CD4-positive, alpha-beta T cell treated with Interleukin-6 for 4 hours (primary cell): ENCODE measurements around the gene APBA2.
"Not testable (repeated sequence)": the region's sequence is repeated elsewhere in the genome, so short reads cannot be mapped to it uniquely, and the experiment has no call there.

Experiments used
- DNase-seq: peaks from one replicate; pipeline ENCODE4 v3.0.0-alpha.2; 2020; ENCODE audit warnings: mixed read lengths

The APBA2 gene

DNA sequence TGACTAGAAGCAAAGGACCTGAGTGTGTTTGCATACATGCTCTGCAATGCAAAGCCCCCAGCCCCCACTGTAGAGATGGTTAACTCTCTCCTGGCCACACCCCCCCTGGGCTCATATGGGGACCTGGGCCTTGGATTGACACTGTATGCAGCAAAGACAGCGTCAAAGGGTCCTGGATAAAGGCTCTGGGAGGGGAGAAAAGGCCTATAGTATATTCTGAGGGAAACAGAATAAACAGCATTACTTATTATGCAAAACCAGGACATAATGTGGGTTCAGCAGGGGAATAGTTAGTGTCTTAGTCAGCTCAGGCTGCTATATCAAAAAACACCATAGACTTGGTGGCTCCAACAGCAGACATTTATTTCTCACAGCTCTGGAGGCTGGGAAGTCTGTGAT is 158.7 kb downstream of the APBA2 start:
- no peak for DNase-seq

DNA sequence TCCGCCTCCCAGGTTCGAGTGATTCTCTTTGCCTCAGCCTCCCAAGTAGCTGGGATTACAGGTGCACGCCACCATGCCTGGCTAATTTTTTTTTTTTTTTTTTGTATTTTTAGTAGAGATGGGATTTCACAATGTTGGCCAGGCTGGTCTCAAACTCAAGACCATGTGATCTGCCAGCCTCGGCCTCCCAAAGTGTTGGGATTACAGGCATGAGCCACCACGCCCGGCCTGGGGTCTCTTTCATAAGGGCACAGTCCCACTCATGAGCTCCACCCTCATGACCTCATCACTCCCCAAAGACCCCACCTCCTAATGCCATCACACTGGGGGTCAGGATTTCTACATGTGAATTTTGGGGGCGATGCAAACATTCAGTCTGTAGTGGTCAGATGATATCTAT is 159.4 kb downstream of the APBA2 start:
- DNase-seq: not testable (repeated sequence)

GRCh38 chr15:29045717-29046116 is 159.9 kb downstream of the APBA2 start:
- DNase-seq: no peak

- DNase-seq: no peak
Measured at GRCh38 chr15:29046281-29046810, 160.6 kb downstream of the APBA2 start.

GRCh38 chr15:29046977-29047376 is 161.2 kb downstream of the APBA2 start:
- DNase-seq: no peak

DNA sequence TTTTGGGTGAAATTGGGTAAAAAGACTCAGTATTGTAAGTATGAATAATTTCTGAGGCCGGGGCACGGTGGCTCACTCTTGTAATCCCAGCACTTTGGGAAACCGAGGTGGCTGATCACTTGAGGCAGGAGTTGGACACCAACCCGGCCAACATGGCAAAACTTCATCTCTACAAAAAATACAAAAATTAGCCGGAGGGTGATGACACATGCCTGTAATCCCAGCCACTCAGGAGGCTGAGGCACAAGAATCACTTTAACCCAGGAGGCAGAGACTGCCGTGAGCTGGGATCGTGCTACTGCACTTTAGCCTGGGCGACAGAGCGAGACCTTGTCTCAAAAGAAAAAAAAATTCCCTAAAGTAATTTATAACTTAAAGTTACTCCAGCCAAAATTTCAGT is 162.2 kb downstream of the APBA2 start:
- no peak for DNase-seq

DNA sequence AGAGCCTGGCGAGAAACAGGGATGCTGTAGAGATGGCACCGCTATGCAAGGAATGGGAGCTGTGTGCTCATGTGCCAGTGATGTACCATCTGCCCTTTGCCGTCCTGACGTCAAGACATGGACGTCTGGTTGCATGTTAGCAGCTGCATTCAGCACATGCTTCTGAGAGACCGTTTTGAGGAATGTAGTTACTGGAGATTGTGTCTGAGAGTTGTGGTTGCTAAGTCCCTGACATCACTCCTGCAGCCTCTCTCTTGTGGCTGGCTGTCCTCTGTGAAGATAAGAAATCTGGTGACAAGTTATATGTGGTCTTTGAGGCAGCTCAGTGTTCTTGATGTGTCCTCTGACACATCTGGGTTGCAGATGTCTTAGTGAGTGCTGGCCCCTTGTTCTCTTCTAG is 165.1 kb downstream of the APBA2 start:
- no peak for DNase-seq

DNA sequence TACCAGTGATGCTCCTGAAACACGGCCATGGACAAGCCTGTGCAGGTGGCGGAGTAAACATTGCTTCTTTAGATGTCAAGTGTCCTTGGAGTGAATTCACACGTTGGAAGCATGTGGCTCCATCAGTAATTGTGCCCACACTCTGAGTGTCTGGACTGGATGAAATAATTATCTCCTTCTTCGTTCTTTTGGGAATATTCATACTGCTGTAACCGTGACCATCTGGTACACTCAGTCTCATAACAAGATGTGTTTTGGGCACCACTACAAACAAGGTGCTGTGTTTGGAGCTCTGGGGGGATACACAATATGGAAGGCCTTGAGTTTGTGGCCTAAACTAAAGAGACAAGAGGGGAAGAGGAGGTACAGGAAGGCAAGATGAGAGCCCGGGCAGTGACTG is 165.6 kb downstream of the APBA2 start:
- no peak for DNase-seq

DNA sequence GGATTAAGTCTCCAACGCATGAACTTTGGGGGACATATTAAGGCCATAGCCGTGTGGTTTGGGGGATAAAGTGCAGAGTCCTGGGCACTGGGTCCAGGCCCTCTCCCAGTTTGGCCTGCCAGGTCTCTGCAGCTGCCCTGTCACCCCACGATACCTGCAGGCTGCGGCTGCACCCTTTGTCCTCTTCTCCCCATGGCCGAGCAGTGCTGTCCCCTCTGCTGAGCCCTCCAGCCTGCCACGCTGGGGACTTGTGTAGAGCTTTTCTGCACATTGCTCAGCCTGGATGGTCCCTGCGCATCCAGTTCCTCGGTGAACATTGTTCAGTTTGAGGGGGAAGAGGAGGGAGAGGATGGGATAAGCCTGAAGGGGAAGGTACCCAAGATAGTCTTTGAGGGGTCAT is 167.2 kb downstream of the APBA2 start:
- DNase-seq: no peak

- DNase-seq: no peak
Measured at GRCh38 chr15:29053661-29054131, 167.9 kb downstream of the APBA2 start.

- DNase-seq: no peak
Measured at GRCh38 chr15:29054171-29055045, 168.6 kb downstream of the APBA2 start.

GRCh38 chr15:29055876-29056275 is 170.1 kb downstream of the APBA2 start:
- no peak for DNase-seq

- no peak for DNase-seq
Measured at GRCh38 chr15:29056839-29057450, 171.2 kb downstream of the APBA2 start.

GRCh38 chr15:29057856-29058255 is 172.1 kb downstream of the APBA2 start:
- DNase-seq: no peak

GRCh38 chr15:29058903-29059539 is 173.2 kb downstream of the APBA2 start:
- no peak for DNase-seq

DNA sequence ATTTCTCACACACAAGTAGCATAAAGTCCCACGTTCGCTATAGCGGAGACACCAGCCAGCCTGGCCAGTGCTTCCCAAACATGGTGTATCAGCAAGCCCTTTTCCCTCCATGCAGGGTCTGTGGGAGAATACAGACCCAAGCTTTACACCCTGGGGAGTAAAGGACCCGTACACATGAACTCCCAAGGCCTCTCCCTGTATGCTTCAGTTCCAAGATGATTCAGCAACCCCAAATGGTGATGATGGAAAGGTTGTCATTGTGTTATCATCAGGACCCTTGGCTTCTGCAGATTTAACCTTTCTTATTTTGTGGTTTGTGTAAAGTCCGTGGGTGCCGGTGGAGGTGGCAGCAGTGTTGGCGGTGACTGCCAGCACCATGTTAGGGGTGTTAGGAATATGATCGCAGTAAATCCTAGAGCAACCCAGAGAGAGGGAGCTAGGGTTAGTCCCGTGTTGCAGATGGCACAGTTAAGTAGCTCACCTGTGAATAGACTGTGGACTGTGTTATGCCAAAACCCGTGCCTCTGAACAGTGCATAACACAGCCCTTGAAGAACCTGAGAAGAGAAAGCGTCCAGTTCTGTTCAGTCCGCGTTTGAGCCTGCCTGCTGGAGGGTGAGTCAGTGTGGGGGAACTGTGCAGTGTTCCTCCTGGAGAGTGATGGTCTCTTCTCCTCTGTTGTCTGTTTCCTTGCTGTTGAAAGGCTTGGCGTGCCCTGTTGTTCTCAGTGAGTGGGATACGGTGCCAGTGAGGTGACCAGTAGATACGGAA is 174.3 kb downstream of the APBA2 start:
- no peak for DNase-seq

DNA sequence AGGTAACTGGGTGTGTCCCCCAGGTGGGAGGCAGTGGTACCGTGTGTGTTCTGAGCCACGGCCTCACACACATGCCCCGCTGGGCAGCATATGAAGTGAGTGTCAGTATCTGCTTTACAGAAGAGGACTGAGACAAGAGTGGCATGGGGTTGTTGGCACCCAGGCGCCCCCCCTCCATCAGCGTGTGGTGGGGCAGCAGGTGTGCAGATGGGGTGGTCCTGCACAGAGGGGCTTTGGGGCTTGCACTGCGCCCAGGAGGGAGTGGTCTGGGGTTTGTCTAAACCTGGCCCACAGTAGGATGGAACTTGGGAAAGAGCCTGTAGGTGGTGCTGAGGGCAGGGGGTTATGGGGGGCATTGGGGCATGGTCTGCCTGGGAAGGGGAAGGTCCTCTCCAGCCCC is 176.0 kb downstream of the APBA2 start:
- no peak for DNase-seq

- no peak for DNase-seq
Measured at GRCh38 chr15:29062179-29062591, 176.4 kb downstream of the APBA2 start.

DNA sequence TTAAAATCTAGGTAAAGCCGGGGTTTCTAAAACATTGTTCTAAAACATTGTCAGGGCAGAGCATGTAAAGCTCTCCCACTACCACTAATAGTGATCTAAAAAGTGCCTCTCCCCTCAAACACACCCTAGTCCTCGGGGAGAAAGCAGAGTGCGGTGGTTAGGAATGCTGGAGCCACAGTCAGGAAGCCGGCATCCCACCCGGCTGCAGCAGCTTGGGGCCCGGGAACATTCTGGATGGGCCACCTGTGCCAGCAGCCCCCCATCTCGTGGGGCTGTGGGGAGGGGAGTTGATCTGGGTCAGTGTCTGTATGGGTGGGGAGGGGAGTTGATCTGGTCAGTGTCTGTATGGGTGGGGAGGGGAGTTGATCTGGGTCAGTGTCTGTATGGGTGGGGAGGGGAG is 176.9 kb downstream of the APBA2 start:
- DNase-seq: no peak

GRCh38 chr15:29063646-29064045 is 177.9 kb downstream of the APBA2 start:
- DNase-seq: no peak

- DNase-seq: no peak
Measured at GRCh38 chr15:29064290-29064689, 178.5 kb downstream of the APBA2 start.

DNA sequence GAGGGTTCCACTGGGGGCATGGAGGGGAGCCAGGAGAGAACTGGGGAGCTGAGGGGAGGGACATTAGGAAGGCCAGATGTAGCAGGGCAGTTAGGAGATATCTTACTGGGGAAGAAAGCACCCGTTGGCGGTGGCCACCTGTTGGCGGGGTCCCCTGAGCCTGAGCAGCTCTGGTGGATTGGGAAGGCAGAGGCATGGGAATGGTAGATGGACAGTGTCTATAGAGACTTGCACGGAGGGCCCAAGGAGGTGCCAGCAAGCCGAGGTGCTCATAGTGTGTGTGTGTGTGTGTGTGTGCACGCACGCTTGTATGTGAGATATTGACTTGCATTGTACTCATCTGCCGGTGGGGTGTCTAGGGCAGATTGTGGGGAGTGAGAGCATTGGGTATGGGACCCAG is 179.0 kb downstream of the APBA2 start:
- DNase-seq: no peak

GRCh38 chr15:29065571-29065970 is 179.8 kb downstream of the APBA2 start:
- DNase-seq: no peak
